NCI-H1694 treated with DMSO at 0.1 percent for 48 hours (cell line): Measurements from ENCODE around the gene BAK1.
"Not testable (repeated sequence)": the region's sequence is repeated elsewhere in the genome, so short reads cannot be mapped to it uniquely, and the experiment has no call there.

Experiments used
- DNase-seq: peaks from one replicate; lab custom pipeline; 2025; lab: John Stamatoyannopoulos, UW

Gene BAK1

DNA sequence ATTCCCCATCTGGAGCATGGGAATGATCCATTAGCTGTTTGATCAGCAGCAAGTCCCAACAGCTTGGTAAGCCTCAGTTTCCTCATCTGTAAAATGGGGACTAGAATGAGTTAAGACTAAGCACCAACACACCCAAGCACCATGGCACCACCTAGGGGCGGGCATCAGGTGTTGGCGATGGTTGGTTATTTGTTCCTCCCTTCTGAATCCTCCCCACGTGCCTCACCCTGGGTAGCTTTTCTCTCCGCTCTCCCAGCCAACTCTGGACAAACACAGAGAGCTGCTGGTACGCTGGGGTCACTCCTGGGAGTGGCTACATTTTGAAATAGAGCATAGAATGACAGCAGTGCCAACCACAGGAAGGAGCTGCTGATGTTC is 27.7 kb upstream of the BAK1 start:
- no peak for DNase-seq

DNA sequence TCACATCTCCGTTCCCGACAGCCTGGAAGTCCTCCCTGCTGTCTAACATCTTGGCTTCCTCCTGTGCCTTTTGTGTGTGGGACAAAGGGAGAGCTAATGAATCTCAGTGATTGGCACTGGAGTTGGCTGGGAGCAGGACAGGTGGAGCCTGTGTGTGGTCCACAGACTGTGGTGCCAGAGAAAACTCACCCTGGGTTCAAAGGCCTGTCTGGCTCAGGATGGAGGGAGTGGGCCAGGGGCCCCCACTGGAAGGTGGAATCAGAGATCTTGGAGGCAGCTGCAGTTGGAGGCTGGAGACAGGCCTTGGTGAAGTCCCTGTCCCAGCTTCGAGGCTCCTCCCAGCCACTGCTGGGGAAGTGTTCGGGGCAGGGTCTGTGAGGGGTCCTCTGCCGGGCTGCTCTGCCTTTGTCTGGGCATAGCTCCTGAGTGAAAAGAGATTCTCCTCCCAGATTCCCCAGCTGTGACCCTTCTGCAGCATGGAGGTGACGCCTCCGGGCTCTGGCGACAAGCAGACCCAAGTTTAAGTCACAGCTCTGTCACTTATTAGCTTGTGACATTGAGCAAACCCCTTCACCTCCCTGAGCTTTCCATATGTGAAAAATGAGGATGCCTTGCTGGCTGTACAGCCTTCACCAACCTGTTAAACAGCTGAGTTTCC is 27.2 kb upstream of the BAK1 start:
- no peak for DNase-seq

DNA sequence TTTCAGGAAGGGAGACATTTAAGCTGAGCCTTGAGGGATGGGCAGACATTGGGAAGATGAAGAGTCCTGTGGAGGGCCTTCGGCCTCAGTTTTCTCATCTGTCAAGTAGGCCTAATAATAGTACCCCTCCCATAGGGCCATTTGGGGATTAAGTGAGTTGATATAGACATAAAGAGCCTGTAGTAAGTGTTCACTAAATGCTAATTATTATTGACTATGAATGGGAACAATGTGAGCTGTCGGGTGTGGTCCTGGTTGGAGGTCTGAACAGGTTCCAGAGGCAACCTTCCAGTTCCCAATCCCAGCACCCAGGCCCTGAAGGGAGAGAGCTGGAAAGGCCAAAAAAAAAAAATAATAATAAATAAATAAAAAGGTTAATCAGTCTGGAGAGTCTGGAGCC is 26.6 kb upstream of the BAK1 start:
- no peak for DNase-seq

DNA sequence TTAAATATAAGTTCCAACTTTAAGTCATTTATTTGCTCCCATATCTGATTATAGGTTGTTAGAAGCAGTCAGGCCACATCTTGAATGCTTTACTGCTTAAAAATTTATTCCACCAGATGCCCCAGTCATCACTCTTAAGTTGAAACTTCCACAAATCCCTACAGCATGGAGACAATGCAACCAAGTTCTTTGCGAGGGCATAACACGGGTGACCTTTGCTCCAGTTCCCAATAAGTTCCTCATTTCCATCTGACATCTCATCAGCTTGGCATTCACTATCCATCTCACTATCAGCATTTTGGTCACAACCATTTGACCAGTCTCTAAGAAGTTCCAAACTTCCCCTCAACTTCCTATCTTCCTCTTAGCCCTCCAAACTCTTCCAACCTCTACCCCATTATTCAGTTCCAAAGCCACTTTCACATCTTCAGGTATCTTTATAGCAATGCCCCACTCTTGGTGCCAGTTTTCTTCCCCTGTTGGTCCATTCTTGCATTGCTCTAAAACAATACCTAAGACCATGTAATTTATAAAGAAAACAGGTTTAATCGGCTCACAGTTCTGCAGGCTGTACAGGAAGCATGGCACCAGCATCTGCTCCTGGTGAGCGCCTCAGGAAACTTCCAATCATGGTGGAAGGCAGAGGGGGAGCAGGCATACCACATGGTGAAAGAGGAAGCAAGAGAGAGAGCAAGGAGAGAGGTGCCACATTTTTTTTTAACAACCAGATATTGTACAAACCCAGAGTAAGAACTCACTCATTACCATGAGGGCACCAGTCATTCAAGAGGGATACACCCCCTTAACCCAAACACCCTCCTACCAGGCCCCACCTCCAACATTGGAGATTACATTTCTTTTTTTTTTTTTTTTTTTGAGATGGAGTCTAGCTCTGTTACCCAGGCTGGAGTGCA is 25.1 kb upstream of the BAK1 start:
- no peak for DNase-seq

DNA sequence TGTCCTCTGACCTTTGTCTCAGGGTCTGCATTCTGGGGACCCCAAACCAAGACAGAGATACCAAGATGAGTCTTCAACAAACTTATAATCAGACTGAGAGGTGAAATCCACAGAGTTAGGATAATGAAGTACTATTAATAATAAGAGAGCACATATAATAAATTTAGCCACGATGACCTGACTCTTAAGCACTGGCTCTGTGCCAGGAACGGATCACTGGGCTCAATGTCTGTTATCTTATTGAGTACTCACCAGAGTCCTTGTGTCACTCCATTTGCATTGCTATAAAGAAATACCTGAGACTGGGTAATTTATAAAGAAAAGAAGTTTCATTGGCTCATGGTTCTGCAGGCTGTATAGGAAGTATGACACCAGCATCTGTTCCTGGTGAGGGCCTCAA is 22.1 kb upstream of the BAK1 start:
- DNase-seq, result no peak

GRCh38 chr6:33600761-33601160 is 20.7 kb upstream of the BAK1 start:
- DNase-seq, result no peak

DNA sequence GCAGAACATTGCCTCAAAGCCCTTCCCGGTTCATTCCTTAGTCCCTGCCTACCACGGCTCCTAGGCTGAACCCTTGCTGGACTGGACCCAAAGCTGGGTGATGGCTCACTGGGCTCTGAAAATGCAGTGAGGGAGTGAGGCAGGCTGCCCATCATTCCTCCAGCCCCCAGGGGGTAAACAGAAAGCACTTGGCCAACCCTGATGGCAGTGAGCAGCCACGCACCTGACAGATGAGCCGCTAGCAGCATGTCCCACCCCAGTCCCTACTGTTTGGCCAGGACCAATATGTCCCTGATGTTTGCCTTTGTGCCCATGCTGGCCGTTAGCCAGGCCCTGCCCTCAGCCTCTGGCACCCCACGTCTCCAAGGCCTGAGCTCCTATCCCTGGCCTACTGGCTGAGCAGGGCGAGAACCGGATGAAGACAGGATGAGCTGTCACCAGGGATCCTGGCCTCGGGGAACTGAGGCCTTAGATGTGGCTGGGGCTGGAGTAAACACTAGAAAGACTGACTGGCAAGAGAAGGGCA is 19.4 kb upstream of the BAK1 start:
- no peak for DNase-seq

GRCh38 chr6:33597551-33598322 is 17.7 kb upstream of the BAK1 start:
- DNase-seq, result no peak

GRCh38 chr6:33596894-33597293 is 16.8 kb upstream of the BAK1 start:
- not testable (repeated sequence) for DNase-seq

GRCh38 chr6:33595001-33595846 is 15.1 kb upstream of the BAK1 start:
- DNase-seq, result no peak

GRCh38 chr6:33593414-33593727 is 13.3 kb upstream of the BAK1 start:
- no peak for DNase-seq

GRCh38 chr6:33592595-33593413 is 12.7 kb upstream of the BAK1 start:
- DNase-seq, result no peak

- no peak for DNase-seq
Measured at GRCh38 chr6:33592280-33592594, 12.2 kb upstream of the BAK1 start.

GRCh38 chr6:33591424-33592032 is 11.5 kb upstream of the BAK1 start:
- no peak for DNase-seq

DNA sequence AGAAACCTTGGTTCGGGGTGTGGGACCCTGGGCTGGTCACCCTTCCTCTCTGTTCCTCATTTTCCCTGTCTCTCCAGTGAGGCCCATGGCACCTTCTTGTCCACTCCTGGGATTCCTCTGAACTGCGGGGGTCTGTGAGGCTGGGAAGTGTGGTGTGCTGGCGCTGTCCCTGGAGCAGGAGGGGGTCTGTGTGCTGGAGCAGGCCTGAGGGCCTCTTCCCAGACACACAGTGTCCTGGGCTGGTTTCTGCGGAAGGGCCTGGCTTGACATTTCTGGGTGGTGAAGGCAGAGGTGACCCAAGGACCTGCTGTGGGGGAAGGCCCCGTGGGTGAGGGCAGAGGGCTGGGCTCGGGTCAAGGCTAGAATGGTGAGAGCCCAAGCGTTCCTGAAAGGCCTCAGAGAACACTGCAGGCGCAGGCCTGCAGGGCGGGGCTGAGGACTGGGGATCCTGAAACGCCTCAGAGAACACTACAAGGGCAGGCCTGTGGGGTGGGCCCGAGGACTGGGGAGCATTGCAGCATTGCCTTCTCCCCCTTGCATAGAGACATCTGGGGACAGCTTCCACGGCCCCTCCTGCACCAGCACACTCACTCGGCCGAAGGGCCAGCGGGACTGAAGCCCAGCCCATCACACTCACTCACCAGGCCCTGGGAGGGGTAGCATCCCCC is 10.6 kb upstream of the BAK1 start:
- DNase-seq, result no peak

- DNase-seq, result peak; percentile 11
Measured at GRCh38 chr6:33589731-33590530, 9.9 kb upstream of the BAK1 start.

- no peak for DNase-seq
Measured at GRCh38 chr6:33589392-33589730, 9.3 kb upstream of the BAK1 start.

DNA sequence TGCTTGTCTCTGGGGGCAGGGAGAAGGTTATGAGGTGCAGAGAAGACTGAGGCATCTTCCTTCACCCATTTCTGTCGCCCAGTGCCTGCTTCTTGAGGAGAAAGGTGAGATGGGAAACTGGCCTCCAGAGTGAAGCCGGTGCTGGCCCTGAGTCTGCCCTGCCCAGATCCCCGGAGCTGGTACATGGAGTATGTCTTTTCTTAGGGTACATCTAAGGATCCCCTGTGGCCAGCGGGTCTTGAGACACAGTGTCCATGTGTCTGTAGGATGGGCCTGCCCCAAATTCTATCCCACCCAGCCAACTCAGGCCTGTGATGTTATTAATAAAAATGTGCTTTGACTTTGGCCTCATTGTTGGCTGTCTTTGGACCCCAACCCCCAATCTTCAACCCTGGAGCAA is 8.8 kb upstream of the BAK1 start:
- DNase-seq, result no peak

DNA sequence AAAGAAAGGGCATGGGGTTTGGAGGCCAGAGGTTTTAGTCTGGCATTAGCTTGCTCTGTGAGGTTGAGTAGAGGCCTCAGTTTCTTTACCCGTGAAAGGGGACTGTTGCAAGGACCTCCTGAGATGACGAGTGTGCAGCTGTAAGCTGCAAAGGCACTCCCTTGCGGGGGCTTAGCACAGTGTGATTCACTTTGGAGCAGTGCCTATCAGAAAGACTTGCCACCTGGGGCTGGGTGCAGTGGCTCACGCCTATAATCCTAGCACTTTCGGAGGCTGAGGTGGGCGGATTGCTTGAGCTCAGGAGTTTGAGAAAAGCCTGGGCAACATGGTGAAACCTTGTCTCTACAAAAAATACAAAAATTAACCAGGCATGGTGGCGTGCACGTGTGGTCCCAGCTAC is 7.5 kb upstream of the BAK1 start:
- DNase-seq, result no peak
